Keratinocyte (primary cell): ENCODE results near the gene DTNBP1.

ENCODE experiments used
- CTCF ChIP-seq, 3 experiments: IDR thresholded peaks in 1 of 3; conservative IDR thresholded peaks in 1 of 3; optimal IDR thresholded peaks in 1 of 3; 2 replicates in 2 of 3; 3 replicates in 1 of 3; pipeline versions ENCODE3 to v1.5.1; 2011; ENCODE audit warnings: low read length in 3 of 3, mild to moderate bottlenecking in 3 of 3, moderate library complexity in 2 of 3, control low read depth in 1 of 3, inconsistent platforms in 1 of 3; ENCODE audit not compliant: insufficient read depth in 2 of 3; ENCODE audit errors: extremely low read depth in 1 of 3
- EZH2 ChIP-seq: IDR thresholded peaks from one replicate; pipeline ENCODE4 v1.6.1; 2012; ENCODE audit warnings: inconsistent platforms, mild to moderate bottlenecking, low read length, moderate library complexity

GRCh38 chr6:15508441-15508871, 154.4 kb downstream of the DTNBP1 start:
- TF ChIP-seq CTCF (optimal IDR thresholded peaks at IDR 0.05 in 1 of 3, IDR thresholded peaks at IDR 0.05 in 1 of 3, conservative IDR thresholded peaks at IDR 0.05 in 1 of 3; ENCODE audit: extremely low read depth in 1 of 3, insufficient read depth in 2 of 3, low read length in 3 of 3) (no peak), EZH2 (no peak)
